ENCODE data around the gene LHPP.
A peak's percentile ranks its signal among the peaks of the same experiment; 100 is the strongest.

Gene LHPP

DNA sequence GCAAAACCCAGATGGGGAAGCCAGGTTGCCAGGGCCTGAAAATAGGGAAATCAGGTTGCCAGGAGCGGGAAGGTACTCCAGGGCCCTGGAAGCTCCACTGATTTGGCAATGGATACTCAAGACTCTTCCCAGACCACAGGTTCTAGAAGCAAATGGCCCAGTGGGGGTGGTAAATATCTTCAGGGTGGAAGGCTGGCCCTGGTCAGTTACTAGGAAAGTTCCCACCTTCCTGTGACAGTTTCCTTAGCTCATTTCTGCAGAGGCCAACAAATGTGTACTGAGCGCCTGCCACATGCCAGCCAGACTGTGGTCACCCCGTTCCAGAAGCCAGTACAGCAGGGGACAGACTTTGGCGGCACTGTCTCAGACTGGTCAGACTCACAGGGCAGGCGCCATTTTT, 168.9 kb downstream of the LHPP start:
- no peak for DNase-seq

DNA sequence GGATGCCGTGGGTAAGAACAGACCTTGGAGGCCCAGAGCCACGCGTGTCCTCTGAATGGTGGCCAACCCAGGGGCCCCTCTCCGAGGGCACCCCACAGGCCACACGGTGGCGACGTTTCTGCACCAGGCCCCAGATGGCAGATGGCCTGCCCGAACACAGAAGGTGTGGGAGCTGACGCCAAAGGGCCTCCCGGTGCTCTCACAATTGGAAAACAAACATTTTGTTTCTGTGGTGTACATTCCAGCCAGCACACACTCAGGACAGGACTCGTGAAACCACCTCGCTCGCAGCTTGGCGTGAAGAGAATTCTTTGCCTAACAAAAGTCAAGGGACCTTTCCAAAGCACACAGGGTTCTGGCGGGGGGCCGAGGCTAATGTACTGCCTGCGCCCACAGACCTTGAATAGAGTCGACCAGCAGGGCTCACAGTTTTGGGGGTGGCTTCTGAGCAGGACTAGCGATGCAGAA, 170.5 kb downstream of the LHPP start:
- peak; percentile 44 for DNase-seq

DNA sequence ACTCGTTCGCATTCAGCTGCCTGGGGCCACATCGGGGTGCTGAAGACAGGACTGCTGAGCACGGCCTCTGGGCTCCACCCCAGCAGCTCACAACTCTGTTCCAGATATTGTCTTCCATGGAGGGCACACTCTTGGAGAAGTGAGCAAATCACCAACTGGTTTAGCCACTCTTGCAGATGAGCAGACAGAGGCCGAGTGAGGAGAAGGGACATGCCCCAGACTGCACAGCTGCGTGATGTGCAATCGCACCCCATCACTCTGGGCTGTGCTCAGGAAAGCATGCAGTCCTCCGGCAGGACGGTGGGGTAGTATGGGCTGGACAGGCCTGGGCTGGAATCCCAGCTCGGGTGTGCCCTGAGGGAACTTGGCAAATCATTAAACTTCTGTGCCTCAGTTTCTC, 170.9 kb downstream of the LHPP start:
- no peak for DNase-seq

DNA sequence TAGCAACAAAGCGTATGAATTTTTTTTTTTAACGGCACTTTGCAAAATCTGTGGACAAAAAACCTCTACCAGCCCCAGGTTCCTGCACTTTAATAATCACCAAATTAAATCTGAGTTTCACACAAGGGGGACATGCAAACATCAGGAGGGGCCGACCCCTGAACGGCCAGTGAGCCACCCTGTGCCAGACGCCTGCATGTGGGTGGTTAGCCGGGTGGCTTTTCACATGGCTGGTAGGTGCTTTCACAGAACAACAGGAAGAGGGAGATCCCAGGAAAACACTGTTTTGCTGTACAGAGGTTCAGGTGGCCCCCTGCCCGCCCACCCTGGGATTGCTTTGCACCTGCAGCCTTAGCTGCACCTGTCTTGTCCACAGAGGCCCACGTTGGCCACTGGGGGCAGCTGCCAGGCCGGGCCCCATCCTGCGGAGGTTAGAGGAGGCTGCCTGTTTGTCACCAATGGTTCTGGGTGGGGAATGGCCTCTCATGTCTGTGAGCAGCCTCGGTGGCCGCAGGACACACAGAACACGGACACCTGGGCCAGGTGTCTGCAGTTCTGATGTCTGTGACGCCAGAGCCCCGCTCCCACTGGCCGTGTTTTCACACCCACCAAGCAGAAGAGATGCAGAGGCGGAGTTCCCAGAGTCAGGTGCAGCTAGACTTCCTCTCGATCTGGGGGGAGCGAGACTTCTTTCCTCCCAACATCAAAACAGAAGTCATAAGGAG, 174.8 kb downstream of the LHPP start:
- peak; percentile 51 for DNase-seq

DNA sequence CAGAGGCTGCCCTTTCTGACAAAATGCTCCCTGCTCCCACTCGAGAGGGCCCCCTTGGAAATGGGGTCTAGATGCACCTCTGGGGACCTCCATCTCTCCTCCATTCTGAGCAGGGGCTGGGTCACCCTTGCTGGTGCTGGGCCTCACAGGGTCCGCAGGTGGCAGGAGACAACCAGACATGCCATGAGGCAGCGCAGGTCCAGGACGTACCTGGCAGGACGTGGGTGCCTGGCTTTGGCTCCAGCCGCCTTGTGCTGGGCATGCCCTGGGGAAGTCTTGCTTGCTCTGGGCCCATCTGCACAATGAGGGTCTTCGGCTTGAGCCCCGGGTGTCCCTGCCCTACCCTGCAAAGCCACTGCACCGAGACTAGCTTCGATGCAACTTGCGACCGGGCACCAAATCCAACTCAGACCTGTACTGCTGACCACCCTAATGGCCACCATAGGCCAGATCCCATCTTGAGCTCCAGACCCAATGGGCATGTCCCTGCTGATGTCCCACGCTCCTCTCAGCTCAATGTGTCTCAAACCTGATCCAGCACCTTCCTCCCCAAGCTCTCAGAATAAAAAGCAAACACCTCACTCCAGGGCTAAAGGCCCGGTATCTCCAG, 175.6 kb downstream of the LHPP start:
- no peak for DNase-seq

DNA sequence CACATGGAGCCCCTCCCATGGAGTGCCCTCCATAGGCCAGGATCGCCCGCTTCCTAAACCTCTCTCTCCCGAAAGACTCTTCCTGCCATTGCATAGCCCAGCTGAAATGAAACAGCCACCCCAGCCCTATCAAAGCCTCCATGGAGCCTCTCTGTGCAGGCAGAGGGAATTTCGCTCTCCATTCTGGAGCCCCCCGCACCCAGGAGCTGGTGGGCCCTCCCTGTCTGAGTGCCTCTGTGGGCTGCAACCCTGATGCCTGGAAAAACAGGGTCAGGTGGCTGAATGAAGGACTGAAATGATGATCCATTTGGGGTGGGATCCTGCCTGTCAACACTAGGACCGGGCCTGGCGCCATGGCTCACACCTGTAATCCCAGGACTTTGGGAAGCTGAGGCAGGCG, 176.1 kb downstream of the LHPP start:
- no peak for DNase-seq

DNA sequence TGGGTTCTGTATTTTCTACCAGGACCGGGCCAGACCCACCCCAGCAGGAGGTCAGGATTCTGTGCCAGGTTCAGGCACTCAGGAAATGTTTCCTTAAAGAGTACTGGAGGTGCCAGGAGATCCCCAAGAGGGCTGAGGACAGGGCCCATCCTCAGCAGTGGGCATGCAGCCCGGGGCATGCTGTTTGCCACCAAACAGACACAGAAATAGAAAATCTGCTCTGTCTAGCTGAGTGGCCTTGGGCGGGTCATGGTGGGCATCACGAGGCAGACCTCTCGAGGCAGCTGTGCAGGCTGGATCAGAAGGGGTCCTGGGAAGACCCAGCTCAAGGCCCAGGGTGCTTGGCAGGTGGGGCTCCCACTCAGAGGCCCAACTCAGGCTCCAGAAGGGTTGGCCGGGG, 177.6 kb downstream of the LHPP start:
- no peak for DNase-seq

DNA sequence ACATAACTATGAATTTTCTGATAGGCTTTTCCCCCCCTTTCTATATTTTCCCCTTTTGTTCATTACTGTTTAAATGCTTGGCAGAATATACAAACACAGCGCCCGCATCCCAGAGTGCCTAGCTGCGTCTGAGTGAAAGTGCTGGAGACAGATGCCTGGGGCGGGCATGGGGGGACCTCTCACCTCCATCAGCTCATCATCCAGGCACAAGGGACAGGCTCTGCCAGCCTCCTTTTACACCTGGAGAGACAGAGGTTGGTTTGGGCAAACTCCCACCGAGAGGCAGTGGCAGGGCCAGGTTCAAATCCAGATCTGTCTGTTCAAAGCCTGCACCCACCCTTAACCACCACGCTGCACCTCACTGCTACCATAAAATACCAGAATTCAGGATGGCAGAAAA, 178.0 kb downstream of the LHPP start:
- no peak for DNase-seq

DNA sequence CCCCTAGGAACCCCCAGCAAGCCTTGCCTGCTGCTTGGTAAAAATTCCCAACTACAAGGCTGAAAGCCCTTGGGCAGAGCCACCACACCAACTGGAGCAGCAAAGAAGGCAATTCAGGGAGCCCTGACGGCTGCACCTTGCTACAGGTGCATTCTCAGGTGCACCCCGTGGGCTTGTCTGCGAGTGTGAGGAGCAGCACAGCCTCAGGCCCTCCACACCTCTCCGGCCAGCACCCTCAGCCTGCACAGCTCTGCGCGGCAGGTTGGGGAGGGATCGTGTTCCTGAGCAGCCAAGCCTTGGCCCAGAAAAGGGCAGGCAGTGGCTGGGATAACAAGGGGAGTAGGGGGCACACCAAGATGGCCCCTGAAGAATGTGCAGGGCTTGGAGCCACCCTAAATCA, 178.4 kb downstream of the LHPP start:
- no peak for DNase-seq

DNA sequence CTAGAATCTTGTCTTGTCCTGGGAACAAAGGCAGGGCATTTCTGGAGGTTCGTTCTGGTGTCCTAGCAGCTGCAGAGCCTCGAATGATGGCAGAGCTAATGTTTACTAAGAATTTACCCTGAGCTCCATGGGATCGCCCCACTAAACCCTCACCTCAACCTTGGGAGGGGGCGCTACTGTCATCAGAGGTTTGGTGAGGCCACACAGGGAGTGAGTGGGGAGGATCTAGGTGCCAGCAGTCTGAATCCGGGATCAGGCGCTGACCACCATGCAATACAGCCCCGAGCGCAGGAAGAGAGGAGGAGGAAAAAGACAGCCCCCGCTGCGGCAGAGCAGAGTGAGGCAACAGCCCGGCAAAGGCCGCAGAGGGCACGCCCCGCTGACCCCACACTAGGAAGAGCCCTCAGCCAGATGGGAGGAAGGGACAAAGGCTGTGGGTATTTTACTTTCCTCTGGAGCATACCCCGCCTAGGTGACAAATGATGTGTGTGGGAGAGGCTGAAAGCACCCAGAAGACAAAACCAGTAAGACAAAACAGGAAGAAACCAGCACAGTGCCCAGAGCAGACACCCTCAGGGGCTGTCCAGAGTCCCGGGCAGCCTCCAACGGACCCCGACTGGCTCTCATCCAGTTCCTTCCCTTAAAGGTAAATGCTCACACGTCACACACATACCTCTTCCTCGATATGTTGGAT, 179.1 kb downstream of the LHPP start:
- DNase-seq = no peak

DNA sequence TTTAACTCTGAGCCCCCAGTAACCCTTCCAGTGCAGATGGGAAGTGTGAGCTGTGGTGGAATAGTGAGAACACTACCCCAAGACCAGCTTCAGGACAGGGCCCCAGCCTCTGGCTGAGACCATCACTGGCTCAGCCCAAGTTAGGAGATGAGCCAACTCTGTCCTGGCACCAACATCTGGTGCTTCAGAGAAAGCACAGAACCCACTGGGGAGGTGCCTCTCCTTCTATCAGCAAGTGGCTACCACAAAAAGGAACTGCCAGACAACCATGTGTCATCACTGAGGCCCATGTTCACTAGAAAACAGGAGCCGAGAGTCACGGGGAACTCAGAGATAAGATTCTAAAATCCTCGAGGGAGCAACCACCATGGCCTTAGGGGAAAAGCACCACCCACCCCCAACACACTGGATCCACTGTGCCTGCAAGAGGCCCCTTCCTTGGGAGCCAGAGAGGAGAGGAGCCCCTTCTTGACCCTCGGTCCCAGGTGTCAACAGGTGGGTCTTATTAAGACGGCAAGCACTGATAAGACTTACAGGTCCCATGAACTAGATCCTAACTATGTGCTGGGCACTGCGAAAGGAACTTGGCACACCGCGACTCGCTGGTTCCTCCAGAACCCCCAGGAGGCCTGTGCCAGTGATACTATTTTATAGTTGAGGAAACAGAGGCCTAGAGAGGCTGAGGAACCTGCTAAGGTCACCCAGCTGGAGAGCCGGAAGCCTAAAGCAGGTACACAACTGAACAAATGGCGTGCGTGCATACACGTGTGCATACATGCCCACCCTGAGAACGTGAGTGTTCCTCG, 179.9 kb downstream of the LHPP start:
- DNase-seq = peak; percentile 61

DNA sequence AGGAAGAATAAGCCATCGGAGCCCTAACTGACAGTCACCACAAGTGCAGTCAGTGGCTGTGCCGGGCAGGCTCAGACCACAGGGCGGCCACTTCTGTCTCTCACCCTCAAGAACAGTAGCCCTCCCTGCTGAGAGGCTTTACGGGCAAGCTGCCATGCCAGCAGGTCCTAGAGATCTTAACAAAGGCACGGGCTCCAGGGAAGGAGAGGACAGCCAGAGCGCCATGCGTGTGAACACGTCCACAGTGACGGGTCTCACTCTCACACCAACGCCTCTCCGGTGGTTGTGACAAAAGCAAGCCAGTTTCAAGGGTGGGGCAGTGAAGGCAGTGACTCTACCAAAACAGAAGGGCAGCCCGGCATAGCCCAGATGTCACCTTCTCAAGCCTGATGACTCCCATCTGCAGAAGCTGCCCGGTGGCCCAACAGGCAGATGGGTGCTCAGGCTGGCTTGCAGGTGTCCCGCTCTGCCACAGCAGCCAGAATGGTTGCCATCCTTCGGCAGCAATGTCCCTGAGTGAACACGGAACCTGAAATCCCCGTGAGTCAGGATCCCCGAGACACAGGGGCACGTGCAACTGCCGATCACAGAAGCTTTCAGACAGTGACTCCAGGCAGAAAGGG, 180.6 kb downstream of the LHPP start:
- no peak for DNase-seq

DNA sequence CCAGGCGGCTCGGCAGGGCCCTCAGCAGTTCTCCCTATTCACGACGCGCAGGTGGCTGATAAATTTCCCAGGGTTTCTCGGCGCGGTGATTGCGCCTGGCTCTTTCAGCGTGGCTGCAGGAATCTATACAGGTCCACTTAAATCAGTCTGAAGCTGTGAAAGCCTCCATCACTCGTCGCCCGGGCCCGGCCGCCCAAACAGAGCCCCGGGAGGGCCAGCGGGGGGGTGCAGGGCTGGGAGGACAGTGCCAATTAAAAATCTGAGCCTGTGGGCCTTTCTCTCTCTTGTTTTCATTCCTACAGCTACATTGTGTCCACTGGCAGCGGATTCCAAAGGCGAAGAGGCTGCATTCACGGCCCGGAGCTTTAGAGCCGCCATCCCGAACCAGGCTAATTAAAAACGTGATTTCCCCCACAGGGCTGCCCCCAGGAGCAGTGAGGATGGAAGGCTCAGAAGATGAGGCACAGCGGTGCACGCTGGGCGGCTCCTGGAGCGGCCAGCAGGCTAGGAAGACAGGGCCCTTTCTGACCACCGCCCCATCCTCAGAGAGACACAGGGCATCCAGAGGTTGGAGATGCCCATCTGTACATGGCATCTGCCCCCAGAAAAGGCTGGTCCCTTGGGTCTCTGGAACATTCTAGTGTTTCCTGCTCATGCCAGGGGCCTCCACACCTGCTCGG, 181.8 kb downstream of the LHPP start:
- no peak for DNase-seq

DNA sequence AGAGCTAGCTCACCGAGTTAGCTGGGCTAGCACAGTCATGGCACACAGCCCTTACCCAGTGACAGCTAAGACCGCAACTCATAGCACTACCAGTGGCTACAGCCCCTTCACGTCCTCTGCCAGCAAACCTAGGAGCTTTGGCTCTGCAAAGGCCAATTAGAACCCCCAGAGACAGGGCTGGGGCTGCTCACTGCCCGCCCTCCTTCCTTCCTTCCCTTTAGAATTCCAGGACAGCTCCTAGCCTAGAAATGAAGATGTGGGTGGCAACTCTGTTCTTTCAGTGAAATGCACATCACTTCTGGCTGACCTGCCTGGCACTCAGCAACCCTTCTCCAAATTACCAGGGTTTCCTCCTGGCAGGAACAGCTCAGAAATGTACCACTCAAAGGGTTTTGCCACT, 182.6 kb downstream of the LHPP start:
- DNase-seq = no peak

DNA sequence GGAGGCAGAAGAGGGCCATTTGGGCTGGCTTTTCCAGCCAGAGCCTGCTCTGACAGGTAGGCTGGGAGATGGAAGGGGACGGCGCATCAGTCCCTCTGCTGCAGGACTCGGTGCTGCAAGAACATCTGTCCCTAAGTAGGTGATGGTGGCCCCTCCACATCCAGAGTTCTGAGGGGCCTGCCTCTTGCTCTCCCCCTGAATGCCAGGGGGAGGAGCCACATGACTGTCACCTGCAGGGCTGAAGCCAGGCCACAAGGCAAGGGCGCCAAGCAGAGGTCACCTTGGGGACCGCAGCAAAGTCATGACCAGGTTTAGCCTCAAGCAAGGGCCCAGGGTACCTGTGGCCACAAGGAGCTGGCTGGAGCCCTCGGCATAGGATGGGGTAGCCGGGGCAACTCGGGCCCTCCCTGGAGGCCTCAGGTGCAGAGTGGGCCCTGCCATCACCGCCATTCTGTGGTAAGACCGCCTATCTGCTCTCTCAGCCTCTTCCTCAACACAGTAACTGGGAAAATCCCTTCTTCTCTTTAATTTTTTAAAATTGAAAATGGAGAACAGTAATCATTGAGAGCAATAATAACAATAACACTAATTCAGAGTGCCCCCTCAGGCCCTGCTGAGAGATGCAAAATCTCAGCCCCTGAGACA, 183.3 kb downstream of the LHPP start:
- no peak for DNase-seq

DNA sequence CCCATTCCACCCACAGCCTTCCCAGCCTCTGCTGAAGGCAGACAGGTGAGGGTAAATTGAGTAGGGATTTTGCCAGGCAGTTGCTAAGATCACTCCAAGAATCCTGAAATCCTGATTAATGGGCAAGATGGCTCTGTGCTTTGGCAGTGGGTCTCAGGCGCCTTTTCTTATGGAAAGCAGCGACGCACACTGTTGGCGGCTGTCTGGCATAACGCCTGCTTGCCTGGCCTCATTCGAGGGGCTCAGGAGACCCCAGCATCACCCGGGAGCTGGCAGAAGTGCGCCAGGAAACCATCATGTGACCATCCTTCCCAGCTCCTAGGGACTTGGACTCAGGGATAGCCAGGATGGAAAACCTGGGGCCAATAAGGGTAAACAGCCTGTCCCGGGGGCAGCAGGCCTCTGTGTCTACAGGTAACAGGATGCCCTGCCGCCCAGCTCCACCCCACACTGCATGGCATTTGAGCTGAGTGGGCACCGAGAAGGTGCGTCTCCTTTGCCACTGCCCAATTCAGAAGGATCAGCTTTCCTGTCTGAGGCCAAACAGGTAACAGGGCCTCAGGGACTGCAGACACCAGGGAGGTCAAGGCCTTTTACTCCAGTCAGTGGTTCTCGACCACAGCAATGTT, 184.0 kb downstream of the LHPP start:
- no peak for DNase-seq

DNA sequence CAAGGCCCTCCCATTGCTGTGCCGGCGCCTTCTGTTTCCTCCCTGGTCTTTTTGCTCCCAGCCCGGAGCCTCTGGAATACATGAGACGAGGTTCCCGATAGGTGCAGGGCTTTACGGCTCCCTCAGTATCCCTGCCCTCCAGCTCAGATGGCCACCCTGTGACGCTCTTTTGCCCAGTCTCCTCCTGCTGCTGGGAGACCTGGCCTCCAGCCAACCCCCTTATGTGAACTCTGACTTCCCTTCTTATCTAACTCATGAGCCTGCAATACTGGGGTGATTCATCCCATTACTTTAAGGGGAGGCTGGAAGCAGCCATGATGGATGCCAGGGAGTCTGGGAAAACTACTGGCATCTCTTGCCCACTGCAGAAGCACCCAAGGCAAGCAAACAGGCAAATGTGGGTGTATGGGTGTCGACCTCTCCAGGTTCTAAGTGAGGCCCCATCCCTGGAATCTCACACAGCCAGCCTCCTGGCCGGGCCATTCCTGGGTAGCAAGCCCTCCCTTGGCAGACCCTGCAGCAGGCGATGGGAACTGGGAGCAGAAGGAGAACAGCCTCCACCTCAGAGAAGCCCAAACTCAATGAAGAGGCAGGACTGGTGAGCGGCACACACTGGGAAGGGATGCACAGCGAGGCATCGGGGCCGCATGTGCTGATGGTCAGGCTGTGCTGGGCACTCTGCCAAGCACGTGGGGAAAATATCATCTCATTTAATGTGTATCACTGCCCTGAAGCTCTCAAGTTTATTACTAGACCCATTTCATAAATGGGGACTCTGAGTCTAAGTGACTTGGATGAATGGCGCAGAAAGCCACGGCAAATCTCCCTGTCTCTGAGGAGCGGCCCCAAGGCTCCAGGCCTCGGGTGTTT, 185.1 kb downstream of the LHPP start:
- DNase-seq = no peak

DNA sequence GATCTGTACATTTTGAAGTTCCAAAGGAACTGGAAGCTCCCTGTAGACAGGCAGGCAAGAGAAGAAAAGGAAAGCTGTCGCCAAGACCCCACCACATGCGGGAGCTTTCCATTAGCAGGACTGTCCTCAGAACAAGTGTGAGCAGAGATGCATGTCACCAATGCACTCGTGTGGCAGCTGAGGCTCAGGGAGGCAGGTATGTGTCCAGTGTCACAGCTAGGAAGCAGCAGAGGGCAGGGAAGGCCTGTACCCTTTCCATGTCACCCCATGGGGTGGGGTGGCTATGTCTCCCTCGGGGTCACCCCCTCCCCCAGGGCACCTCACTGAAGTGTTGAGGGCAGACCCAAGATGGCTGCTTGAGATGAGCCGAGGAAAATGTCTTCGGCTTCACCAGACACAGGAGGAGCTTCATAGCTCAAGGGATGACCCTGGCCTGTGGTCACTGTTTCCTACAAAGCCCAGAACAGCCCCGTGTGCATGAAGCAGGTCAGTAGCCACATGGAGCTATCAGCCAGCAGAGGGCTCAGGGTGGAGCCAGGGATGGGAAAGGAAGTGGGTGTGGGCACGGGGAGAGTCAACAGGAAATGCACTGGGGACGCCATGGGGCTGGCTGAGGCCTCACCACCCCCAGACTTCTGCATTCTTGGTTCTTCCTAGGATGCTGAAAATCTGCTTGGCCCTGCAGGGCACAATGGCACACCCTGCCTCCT, 186.0 kb downstream of the LHPP start:
- peak; percentile 78 for DNase-seq

DNA sequence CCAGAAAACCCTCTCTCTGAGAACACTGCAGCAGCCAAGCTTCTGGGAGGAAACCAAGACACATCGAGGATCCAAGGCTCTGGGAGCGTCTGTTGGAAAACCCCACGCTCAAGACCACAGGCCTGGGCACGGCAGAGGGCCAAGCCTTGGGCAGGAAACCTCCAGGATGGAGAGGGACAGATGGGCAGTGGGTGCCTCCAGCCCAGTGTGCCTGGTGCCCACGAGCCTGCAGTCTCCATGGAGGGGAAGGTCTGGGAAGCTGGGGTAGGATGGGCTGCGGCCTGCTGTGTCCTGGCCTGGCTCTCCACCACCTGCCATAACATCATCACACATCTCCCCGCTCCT, 186.5 kb downstream of the LHPP start:
- DNase-seq = no peak

DNA sequence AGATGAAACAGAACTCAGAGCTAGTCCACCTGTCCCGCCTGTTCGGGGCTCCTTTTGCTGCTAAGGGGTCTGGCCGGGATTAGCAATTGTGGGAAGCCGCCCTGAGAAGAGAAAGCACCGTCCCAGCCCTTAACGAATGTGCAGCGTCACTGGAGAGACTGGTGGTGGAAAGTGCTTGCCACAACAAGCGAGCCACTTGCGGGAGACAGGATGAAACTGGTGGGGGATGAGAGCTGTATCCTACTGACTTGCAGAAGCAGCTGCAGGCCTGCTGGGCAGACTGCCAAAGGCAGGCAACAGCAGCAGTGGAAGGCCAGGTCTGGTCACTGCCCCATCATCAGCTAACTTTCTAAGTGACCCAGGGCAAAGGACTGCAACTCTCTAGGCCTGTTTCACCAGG, 187.1 kb downstream of the LHPP start:
- DNase-seq = peak; percentile 59
